Activated B cell treated with CpG ODN at 0.5 μM for 24 hours (primary cell): ENCODE measurements around the gene SNRPF. TPM values are rescaled to one million over a fixed set of nuclear protein-coding genes. Genes with fewer than 3 reads are reported as not detected.

Source experiments
- ATAC-seq: fragments of 200-7000 bp; cut with Tn5 transposase; one replicate; pipeline ENCODE4 v1.10.0; 2021; ENCODE audit warnings: low read depth, mild to moderate bottlenecking, moderate library complexity
- CTCF ChIA-PET: fragments of 350-600 bp; sonication (Branson Sonifier 250); formaldehyde crosslinking; loops from one replicate; lab custom pipeline; 2021; ENCODE audit warnings: antibody characterized with exemption; lab: Charles Lee
- POLR2A ChIA-PET: fragments of 350-600 bp; sonication (Branson Sonifier 250); formaldehyde crosslinking; loops from one replicate; lab custom pipeline; 2021; ENCODE audit warnings: antibody characterized with exemption; lab: Charles Lee
- DNase-seq: peaks from one replicate; pipeline ENCODE4 v3.0.0; 2022
- H3K27ac Mint-ChIP-seq: one replicate; pipeline ENCODE4 v1.8.0; 2020; ENCODE audit warnings: mixed read lengths
- H3K27me3 Mint-ChIP-seq: one replicate; pipeline ENCODE4 v1.8.0; 2021; ENCODE audit warnings: mixed read lengths
- H3K36me3 Mint-ChIP-seq: one replicate; pipeline ENCODE4 v1.8.0; 2021; ENCODE audit warnings: low read depth, mixed read lengths
- H3K4me1 Mint-ChIP-seq: one replicate; pipeline ENCODE4 v1.8.0; 2021; ENCODE audit warnings: mixed read lengths
- H3K4me3 Mint-ChIP-seq: one replicate; pipeline ENCODE4 v1.8.0; 2020; ENCODE audit warnings: mild to moderate bottlenecking, mixed read lengths
- H3K9me3 Mint-ChIP-seq: one replicate; pipeline ENCODE4 v1.8.0; 2020; ENCODE audit warnings: mixed read lengths
- intact Hi-C: fragments of 100-400 bp; cut with micrococcal nuclease; formaldehyde crosslinking; loops from one replicate; pipeline ENCODE4 v1.15.1; 2024
- total RNA-seq: library from RNA; stranded (reverse); gene quantifications from 2 replicates; pipeline ENCODE4 v1.2.3, GENCODE V29; 2022
- TF ChIP-seq, protein P1 (sequence below): fragments of 200-600 bp; IDR thresholded peaks from one replicate; pipeline ENCODE4 v1.8.0; 2022; ENCODE audit warnings: antibody characterized with exemption, mild to moderate bottlenecking

Gene SNRPF
- total RNA-seq, 1 donor from 2014 or later: 38.2 TPM

DNA sequence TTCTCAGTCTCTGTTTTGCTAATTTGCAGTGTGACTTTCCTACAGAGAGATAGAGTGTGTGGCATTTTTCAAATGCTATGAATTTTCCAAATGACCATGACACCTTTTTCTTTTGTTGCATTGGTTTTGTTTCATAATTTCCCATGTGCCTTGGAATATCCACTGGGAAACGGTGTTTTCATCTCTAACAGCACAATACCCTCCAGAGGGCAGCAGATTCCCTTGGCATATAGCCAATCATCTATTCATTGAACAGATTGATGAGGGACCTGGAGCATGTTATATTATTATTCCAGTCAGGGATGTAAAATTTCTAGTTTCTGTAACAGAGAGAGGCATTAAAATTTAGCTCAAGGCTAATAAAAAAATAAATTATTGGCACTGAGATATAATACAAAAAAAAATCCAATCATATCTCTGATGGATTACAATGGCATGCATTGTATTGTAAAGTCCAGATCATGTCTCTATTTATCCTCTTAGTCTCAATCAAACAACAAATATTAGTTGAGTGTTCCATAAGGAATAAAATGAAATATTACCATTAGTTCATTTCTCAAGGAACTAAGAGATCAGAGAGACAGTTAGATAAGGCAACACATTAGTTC lies 38.6 kb upstream of the SNRPF start:
- intact Hi-C loops: no loop called here
- Mint-ChIP-seq H3K4me1 (no peaks in the 10 kb centered on the region), H3K36me3 (no peaks in the 10 kb centered on the region), H3K9me3 (no peaks in the 10 kb centered on the region), H3K4me3 (no peak overlapping the region), H3K27ac (no peak overlapping the region), H3K27me3 (peaks cover 17% of the 10 kb centered on the region)
- ChIA-PET CTCF (no interaction called here), POLR2A (no interaction called here)
- DNase-seq: no peak
- ATAC-seq: no peak
- TF ChIP-seq, protein P1, sequence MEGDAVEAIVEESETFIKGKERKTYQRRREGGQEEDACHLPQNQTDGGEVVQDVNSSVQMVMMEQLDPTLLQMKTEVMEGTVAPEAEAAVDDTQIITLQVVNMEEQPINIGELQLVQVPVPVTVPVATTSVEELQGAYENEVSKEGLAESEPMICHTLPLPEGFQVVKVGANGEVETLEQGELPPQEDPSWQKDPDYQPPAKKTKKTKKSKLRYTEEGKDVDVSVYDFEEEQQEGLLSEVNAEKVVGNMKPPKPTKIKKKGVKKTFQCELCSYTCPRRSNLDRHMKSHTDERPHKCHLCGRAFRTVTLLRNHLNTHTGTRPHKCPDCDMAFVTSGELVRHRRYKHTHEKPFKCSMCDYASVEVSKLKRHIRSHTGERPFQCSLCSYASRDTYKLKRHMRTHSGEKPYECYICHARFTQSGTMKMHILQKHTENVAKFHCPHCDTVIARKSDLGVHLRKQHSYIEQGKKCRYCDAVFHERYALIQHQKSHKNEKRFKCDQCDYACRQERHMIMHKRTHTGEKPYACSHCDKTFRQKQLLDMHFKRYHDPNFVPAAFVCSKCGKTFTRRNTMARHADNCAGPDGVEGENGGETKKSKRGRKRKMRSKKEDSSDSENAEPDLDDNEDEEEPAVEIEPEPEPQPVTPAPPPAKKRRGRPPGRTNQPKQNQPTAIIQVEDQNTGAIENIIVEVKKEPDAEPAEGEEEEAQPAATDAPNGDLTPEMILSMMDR: no peak

DNA sequence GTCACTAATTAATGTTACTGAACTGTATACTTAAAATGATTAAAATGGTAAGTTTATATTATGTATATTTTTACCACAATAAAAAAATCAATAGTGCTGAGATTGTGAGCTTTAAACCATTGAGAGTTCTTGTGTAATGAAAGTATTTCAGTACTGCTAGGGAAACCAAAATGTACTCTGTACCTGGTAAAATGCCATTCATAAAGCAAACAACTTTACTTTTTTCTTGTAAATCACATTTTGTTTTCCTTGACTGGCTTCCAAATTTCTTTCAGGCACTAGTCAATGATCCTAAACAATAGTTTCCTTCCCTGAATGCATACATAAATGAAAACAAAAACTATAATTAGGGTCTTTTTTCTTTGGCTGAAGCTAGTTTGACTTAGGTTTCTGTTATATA lies 29.4 kb upstream of the SNRPF start:
- no peaks in the 10 kb centered on the region for H3K9me3 Mint-ChIP-seq
- TF ChIP-seq, protein P1: no peak
- DNase-seq (no peak), ATAC-seq (no peak)
- H3K4me3 Mint-ChIP-seq: no peak overlapping the region
- no peak overlapping the region for H3K27ac Mint-ChIP-seq
- H3K4me1 Mint-ChIP-seq: no peaks in the 10 kb centered on the region
- ChIA-PET CTCF (no interaction called here), POLR2A (no interaction called here)
- H3K36me3 Mint-ChIP-seq: no peaks in the 10 kb centered on the region
- intact Hi-C loops: no loop called here
- peaks cover 29% of the 10 kb centered on the region for H3K27me3 Mint-ChIP-seq

DNA sequence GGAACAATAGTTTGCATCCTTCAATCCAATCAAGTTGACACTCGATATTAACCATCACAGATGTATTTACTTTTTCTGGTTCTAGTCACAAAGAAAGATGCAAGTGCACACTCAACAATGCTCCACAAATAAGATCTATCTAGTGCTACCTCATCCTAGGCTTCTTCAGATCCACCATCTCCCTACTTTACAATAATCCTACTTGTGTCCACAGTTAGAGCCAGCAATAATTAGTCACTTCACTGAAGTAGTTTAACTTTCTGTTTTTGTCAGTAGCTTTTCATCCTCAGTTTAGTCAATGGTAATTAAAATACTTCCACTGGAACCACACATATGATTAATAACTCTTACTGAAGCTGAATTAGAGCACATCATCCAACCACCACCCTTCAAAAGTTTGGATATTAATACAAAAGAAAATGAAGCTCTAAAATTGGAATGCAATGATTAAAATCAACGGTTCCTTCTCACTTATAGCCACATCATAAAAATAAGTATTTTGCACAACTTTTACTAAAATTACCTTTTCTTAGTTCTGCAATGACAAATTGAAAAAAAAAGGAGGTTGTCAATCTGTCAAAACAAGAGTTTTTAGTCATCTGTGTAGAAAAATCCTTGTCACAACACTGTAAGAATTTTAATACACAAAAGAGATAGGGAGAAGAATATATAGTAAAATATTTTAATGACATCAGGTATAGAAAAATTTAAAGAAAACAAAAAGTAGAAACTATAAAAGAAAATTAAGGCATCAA lies 28.2 kb upstream of the SNRPF start:
- no peak for ATAC-seq
- CTCF ChIA-PET: no interaction called here

DNA sequence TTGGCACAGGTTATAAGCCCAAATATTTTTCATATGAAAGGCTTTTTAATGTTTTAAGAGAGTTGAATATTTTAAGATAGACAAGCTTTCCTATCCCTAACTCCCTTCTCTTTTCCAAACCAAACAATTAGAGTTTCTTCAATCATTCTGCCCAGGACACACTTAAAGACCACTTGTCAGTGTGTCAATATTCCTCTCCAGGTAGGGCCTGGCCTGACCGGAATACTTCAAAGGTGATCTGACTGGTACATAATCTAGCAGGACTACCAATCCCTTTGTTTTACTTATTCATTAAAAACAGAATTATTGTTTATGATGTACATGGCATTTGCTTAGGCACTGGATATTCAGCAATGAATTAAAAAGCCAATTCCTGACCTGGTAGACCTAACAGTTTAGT lies 24.2 kb upstream of the SNRPF start:
- Mint-ChIP-seq H3K27ac (no peak overlapping the region), H3K36me3 (no peaks in the 10 kb centered on the region), H3K9me3 (no peaks in the 10 kb centered on the region), H3K4me3 (no peak overlapping the region), H3K27me3 (peaks cover 40% of the 10 kb centered on the region), H3K4me1 (peaks cover 2% of the 10 kb centered on the region)
- TF ChIP-seq, protein P1: no peak
- CTCF ChIA-PET: no interaction called here
- ATAC-seq: no peak
- no peak for DNase-seq
- POLR2A ChIA-PET: no interaction called here
- intact Hi-C loops: no loop called here

More for the DNA sequence above, 28.2 kb upstream of the SNRPF start:
- Mint-ChIP-seq H3K36me3 (no peaks in the 10 kb centered on the region), H3K27ac (no peak overlapping the region), H3K27me3 (peaks cover 32% of the 10 kb centered on the region), H3K9me3 (no peaks in the 10 kb centered on the region), H3K4me3 (no peak overlapping the region), H3K4me1 (no peaks in the 10 kb centered on the region)
- TF ChIP-seq, protein P1: no peak
- POLR2A ChIA-PET: no interaction called here
- DNase-seq: no peak
- intact Hi-C loops: no loop called here

- ATAC-seq (no peak), DNase-seq (no peak)
- Mint-ChIP-seq H3K4me1 (peaks cover 2% of the 10 kb centered on the region), H3K4me3 (no peak overlapping the region), H3K27me3 (peaks cover 32% of the 10 kb centered on the region), H3K27ac (no peak overlapping the region), H3K9me3 (no peaks in the 10 kb centered on the region), H3K36me3 (no peaks in the 10 kb centered on the region)
- CTCF ChIA-PET: no interaction called here
- TF ChIP-seq, protein P1: no peak
- intact Hi-C loops: no loop called here
- POLR2A ChIA-PET: no interaction called here
Observed at GRCh38 chr12:95836185-95836609, 22.6 kb upstream of the SNRPF start.
